A673 (cell line): Measurements from ENCODE around the gene IL17B.

ENCODE experiments used
- EZH2 ChIP-seq: fragments of 200-600 bp; sonication (generic); IDR thresholded peaks from 2 replicates; pipeline ENCODE4 v1.6.1; 2017; ENCODE audit warnings: borderline replicate concordance, low read depth, mild to moderate bottlenecking, mixed read lengths, antibody characterized with exemption, low read length; ENCODE audit not compliant: poor library complexity, severe bottlenecking
- TF ChIP-seq, protein P1 (sequence below): fragments of 300-800, 200-600 bp; sonication (generic); conservative IDR thresholded peaks from 2 replicates; pipeline ENCODE4 v1.5.1; 2017; ENCODE audit warnings: low read depth, mild to moderate bottlenecking, antibody characterized with exemption, low read length, moderate library complexity, mixed read lengths

DNA sequence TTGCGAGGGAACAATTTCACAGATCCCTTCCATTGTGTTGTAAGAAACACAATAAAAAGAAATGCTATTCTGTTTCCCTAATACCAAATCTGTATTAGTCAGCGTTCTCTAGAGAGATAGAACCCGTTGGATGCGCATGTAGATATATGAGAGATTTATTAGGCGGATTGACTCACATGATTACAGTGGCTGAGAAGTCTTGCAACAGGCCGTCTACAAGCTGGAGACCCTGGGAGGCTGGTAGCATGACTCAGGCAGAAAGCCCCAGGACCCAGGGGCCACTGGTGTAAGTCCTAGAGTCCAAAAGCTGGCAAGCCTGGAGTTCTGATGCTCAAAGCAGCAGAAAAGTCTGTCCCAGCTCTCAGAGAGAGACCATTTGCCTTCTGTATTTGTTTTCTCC, 18.4 kb upstream of the IL17B start:
- TF ChIP-seq, protein P1, sequence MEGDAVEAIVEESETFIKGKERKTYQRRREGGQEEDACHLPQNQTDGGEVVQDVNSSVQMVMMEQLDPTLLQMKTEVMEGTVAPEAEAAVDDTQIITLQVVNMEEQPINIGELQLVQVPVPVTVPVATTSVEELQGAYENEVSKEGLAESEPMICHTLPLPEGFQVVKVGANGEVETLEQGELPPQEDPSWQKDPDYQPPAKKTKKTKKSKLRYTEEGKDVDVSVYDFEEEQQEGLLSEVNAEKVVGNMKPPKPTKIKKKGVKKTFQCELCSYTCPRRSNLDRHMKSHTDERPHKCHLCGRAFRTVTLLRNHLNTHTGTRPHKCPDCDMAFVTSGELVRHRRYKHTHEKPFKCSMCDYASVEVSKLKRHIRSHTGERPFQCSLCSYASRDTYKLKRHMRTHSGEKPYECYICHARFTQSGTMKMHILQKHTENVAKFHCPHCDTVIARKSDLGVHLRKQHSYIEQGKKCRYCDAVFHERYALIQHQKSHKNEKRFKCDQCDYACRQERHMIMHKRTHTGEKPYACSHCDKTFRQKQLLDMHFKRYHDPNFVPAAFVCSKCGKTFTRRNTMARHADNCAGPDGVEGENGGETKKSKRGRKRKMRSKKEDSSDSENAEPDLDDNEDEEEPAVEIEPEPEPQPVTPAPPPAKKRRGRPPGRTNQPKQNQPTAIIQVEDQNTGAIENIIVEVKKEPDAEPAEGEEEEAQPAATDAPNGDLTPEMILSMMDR = no peak
- TF ChIP-seq EZH2 = no peak
